Ascending aorta (tissue), 2 donors: ENCODE data around the gene ADCY1. TPM values are rescaled to one million over a fixed set of nuclear protein-coding genes. Genes with fewer than 3 reads are reported as not detected.

Source experiments
- DNase-seq, 2 donors: peaks; one replicate each; pipeline ENCODE4 v3.0.0-alpha.2; 2019; ENCODE audit warnings: low spot score in 2 of 2
- H3K27ac ChIP-seq, 2 donors: fragments of 200-600 bp; sonication (generic); one replicate each; pipeline ENCODE4 v1.5.1; 2016 to 2017; ENCODE audit warnings: mild to moderate bottlenecking in 1 of 2
- H3K27me3 ChIP-seq: fragments of 200-600 bp; sonication (generic); one replicate; pipeline ENCODE4 v1.5.1; 2017
- H3K36me3 ChIP-seq, 2 donors: fragments of 200-600 bp; sonication (generic); one replicate each; pipeline ENCODE4 v1.5.1; 2016
- H3K4me1 ChIP-seq, 2 donors: fragments of 200-600 bp; sonication (generic); one replicate each; pipeline ENCODE4 v1.5.1; 2016 to 2017; ENCODE audit warnings: mild to moderate bottlenecking in 1 of 2
- H3K4me3 ChIP-seq, 2 donors: fragments of 200-600 bp; sonication (generic); one replicate each; pipeline ENCODE4 v1.5.1; 2016 to 2017; ENCODE audit warnings: mild to moderate bottlenecking in 1 of 2
- H3K9me3 ChIP-seq, 2 donors: fragments of 200-600 bp; sonication (generic); one replicate each; pipeline ENCODE4 v1.5.1; 2016
- CTCF ChIP-seq, 3 experiments: fragments of 200-600 bp in 2 of 3; fragments of 450-650 bp in 1 of 3; sonication (generic) in 2 of 3; IDR thresholded peaks; one replicate each; pipeline ENCODE4 v1.5.1; 2016 to 2019; ENCODE audit warnings: antibody characterized with exemption in 3 of 3, mild to moderate bottlenecking in 1 of 3, moderate library complexity in 1 of 3
- intact Hi-C: fragments of 100-400 bp; cut with DNase I; formaldehyde crosslinking; loops from one replicate; pipeline ENCODE4 v1.15.1; 2023
- total RNA-seq: library from RNA; depleted of rRNA; stranded (reverse); fragments of >200 nt; gene quantifications from one replicate; pipeline ENCODE4 v1.1.0, GENCODE V29; 2016

Gene ADCY1
- total RNA-seq, 1 donor from 2014 or later = 3.6 TPM

DNA sequence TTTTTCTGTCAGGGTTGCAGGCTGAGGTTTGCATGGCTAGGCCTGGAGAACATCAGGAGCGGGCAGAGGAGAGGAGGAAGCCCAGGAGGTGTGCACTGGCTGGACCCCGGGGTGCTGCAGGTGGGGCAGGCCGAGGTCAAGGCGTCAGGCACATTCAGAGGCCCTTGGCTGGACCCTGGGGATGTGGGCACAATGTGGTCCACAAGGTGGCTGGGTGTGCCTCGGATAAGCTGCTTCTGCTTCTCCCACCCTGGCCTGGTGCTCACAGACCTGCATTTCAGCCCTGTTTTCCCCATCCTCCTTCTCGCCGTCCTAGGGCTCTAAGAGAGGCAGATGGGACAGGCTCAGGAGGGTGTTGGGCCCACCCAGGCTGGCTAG lies 108.2 kb downstream of the ADCY1 start:
- Histone ChIP-seq H3K9me3 (no peaks in the 10 kb centered on the region), H3K36me3 (no peaks in the 10 kb centered on the region), H3K27ac (no peak overlapping the region), H3K4me1 (no peaks in the 10 kb centered on the region), H3K27me3 (no peaks in the 10 kb centered on the region), H3K4me3 (no peak overlapping the region)
- no peak for TF ChIP-seq CTCF (IDR thresholded peaks at IDR 0.05)
- intact Hi-C loops = no loop called here
- DNase-seq = peak in 1 of 2 donors; percentile 28

GRCh38 chr7:45682836-45683555 lies 108.8 kb downstream of the ADCY1 start:
- Histone ChIP-seq H3K36me3 (no peaks in the 10 kb centered on the region), H3K27ac (no peak overlapping the region), H3K9me3 (no peaks in the 10 kb centered on the region), H3K4me1 (no peaks in the 10 kb centered on the region), H3K27me3 (no peaks in the 10 kb centered on the region), H3K4me3 (no peak overlapping the region)
- TF ChIP-seq CTCF (IDR thresholded peaks at IDR 0.05) = no peak
- peak in 1 of 2 donors; percentile 49 for DNase-seq
- intact Hi-C loops = no loop called here

DNA sequence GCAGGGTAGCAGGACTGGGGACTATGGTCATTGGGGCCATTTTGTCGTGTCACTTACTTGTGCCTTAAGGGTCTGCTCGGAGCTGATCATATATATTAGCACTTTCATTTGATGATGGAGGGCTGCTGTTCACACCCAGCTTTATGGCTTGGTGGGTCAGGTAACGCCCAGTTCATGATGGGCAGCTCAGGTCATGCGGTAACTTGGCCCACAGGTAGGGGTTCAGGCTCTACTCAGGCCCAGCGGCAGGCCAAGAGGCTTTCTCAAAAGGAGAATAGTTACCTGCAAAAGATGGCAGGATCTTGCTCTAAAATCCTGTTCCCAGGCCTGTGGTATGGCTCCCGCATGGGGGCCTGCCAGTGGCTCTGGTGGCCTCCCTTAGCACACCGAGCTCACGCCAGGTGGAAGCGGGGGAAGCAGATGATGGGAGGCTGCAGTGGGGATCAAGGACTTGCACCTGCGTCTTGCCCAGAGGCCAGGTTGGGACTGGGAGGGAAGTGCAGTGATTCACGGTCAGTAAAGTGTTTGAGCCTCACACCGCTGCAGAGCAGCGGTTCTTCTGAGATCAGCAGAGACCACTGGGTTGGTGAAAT lies 109.5 kb downstream of the ADCY1 start:
- no peaks in the 10 kb centered on the region for H3K36me3 ChIP-seq
- H3K27ac ChIP-seq = no peak overlapping the region
- no peaks in the 10 kb centered on the region for H3K9me3 ChIP-seq
- H3K4me3 ChIP-seq = no peak overlapping the region
- TF ChIP-seq CTCF (IDR thresholded peaks at IDR 0.05) = no peak
- no peaks in the 10 kb centered on the region for H3K27me3 ChIP-seq
- intact Hi-C loops = no loop called here
- H3K4me1 ChIP-seq = no peaks in the 10 kb centered on the region
- DNase-seq = peak in 1 of 2 donors; percentile 30

- intact Hi-C loops = no loop called here
- peak in 1 of 2 donors; percentile 30 for DNase-seq
- Histone ChIP-seq H3K27ac (no peak overlapping the region), H3K4me3 (no peak overlapping the region), H3K4me1 (no peaks in the 10 kb centered on the region), H3K9me3 (no peaks in the 10 kb centered on the region), H3K27me3 (no peaks in the 10 kb centered on the region), H3K36me3 (no peaks in the 10 kb centered on the region)
- TF ChIP-seq CTCF (IDR thresholded peaks at IDR 0.05) = no peak
Measured at GRCh38 chr7:45684910-45685618, 110.9 kb downstream of the ADCY1 start.

DNA sequence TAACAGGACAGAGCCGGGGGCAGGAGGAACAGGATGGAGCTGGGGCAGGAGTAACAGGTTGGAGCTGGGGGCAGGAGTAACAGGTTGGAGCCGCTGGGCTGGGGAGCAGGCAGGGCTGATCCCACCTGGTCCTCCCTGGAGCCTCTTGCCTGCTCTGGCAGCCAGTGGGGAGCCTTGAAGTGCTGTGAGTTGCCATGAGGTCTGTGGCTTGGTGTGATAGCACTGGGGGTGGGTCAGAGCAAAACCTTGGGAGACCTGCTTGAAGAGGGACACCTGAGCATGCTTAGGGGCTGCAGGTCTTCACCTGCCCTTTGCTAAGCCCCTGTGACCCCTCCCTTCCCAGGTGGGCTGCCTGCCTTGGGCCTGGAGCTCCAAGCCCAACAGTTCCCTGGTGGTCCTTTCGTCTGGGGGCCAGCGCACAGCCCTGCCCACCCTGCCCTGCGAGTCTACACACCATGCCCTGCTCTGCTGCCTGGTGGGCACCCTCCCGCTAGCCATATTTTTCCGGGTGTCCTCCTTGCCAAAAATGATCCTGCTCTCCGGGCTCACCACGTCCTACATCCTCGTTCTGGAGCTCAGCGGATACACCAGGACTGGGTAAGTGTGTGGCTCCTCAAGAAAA lies 111.6 kb downstream of the ADCY1 start:
- H3K27me3 ChIP-seq = no peaks in the 10 kb centered on the region
- peak in 1 of 2 donors; percentile 46 for DNase-seq
- intact Hi-C loops = no loop called here

More for the DNA sequence above, 111.6 kb downstream of the ADCY1 start:
- no peak for TF ChIP-seq CTCF (IDR thresholded peaks at IDR 0.05)
- Histone ChIP-seq H3K9me3 (no peaks in the 10 kb centered on the region), H3K36me3 (no peaks in the 10 kb centered on the region), H3K4me3 (no peak overlapping the region), H3K4me1 (no peaks in the 10 kb centered on the region), H3K27ac (no peak overlapping the region)
